NCI-H748 (cell line): ENCODE results near the gene EPS15.
A peak's percentile ranks its signal among the peaks of the same experiment; 100 is the strongest.
"Not testable (repeated sequence)": the region's sequence is repeated elsewhere in the genome, so short reads cannot be mapped to it uniquely, and the experiment has no call there.

Experiments
- DNase-seq: peaks from one replicate; lab custom pipeline; 2025; ENCODE audit not compliant: unreplicated experiment; lab: John Stamatoyannopoulos, UW

Gene EPS15

GRCh38 chr1:51342591-51343206, 176.4 kb downstream of the EPS15 start:
- DNase-seq: no peak

GRCh38 chr1:51341876-51342496, 177.1 kb downstream of the EPS15 start:
- DNase-seq: peak; percentile 39

GRCh38 chr1:51340380-51340779, 178.7 kb downstream of the EPS15 start:
- no peak for DNase-seq

GRCh38 chr1:51336711-51337110, 182.4 kb downstream of the EPS15 start:
- DNase-seq: no peak

- DNase-seq: peak; percentile 35
Observed at GRCh38 chr1:51336004-51336403, 183.1 kb downstream of the EPS15 start.

GRCh38 chr1:51331206-51332100, 187.6 kb downstream of the EPS15 start:
- DNase-seq: peak; percentile 39

GRCh38 chr1:51330331-51331201, 188.5 kb downstream of the EPS15 start, which contains the start of gene TTC39A:
TSS of gene TTC39A (minus strand) at chr1:51330562. CDS start at chr1:51330477, 85 bp downstream.
- DNase-seq: peak; percentile 50

GRCh38 chr1:51329443-51330325, 189.4 kb downstream of the EPS15 start:
- peak; percentile 75 for DNase-seq

- DNase-seq: no peak
Observed at GRCh38 chr1:51328926-51329325, 190.1 kb downstream of the EPS15 start.

- DNase-seq: no peak
Observed at GRCh38 chr1:51328279-51328678, 190.8 kb downstream of the EPS15 start.

- DNase-seq: no peak
Observed at GRCh38 chr1:51327386-51327785, 191.7 kb downstream of the EPS15 start.

- no peak for DNase-seq
Observed at GRCh38 chr1:51326839-51327238, 192.2 kb downstream of the EPS15 start.

GRCh38 chr1:51325878-51326755, 192.9 kb downstream of the EPS15 start:
- no peak for DNase-seq

GRCh38 chr1:51325391-51325790, 193.7 kb downstream of the EPS15 start:
- no peak for DNase-seq

- not testable (repeated sequence) for DNase-seq
Observed at GRCh38 chr1:51325011-51325385, 194.1 kb downstream of the EPS15 start.

GRCh38 chr1:51324251-51325010, 194.6 kb downstream of the EPS15 start:
- no peak for DNase-seq

- no peak for DNase-seq
Observed at GRCh38 chr1:51323778-51324177, 195.3 kb downstream of the EPS15 start.

GRCh38 chr1:51322417-51323101, 196.5 kb downstream of the EPS15 start:
- no peak for DNase-seq
